Spleen (tissue), 11 donors: ENCODE results near the gene KRT78. TPM values are rescaled to one million over a fixed set of nuclear protein-coding genes. Genes with fewer than 3 reads are reported as not detected.
A peak's percentile ranks its signal among the peaks of the same experiment; 100 is the strongest.

Experiments
- DNase-seq: peaks from one replicate; pipeline ENCODE4 v3.0.0-alpha.2; 2020
- H3K27ac ChIP-seq, 8 donors: fragments of 200-600 bp; sonication (generic) in 7 of 8; 1 replicate in 4 of 8; 2 replicates in 4 of 8; pipeline versions ENCODE4 v1.5.0 to v1.8.0; 2016 to 2021; ENCODE audit warnings: inconsistent platforms in 4 of 8, mild to moderate bottlenecking in 4 of 8, moderate library complexity in 1 of 8
- H3K27me3 ChIP-seq, 7 donors: fragments of 200-600 bp; sonication (generic) in 6 of 7; replicated peaks in 1 of 7; 1 replicate in 4 of 7; 2 replicates in 3 of 7; pipeline versions ENCODE4 v1.5.0 to v1.8.0; 2016 to 2021; ENCODE audit warnings: inconsistent platforms in 3 of 7, mild to moderate bottlenecking in 1 of 7
- H3K36me3 ChIP-seq, 6 donors: fragments of 200-600 bp; sonication (generic) in 5 of 6; 1 replicate in 4 of 6; 2 replicates in 2 of 6; pipeline versions ENCODE4 v1.5.0 to v1.8.0; 2016 to 2021; ENCODE audit warnings: inconsistent platforms in 2 of 6
- H3K4me1 ChIP-seq, 6 donors: fragments of 200-600 bp; sonication (generic) in 5 of 6; 1 replicate in 3 of 6; 2 replicates in 3 of 6; pipeline versions ENCODE4 v1.5.0 to v1.8.0; 2016 to 2021; ENCODE audit warnings: inconsistent platforms in 3 of 6
- H3K4me3 ChIP-seq, 8 donors: fragments of 200-600 bp; sonication (generic) in 7 of 8; 1 replicate in 4 of 8; 2 replicates in 4 of 8; pipeline versions ENCODE4 v1.5.0 to v1.8.0; 2016 to 2021; ENCODE audit warnings: inconsistent platforms in 4 of 8, mild to moderate bottlenecking in 4 of 8, moderate library complexity in 2 of 8
- H3K9me3 ChIP-seq, 8 donors: fragments of 200-600 bp; sonication (generic) in 7 of 8; 1 replicate in 4 of 8; 2 replicates in 4 of 8; pipeline versions ENCODE4 v1.5.0 to v1.8.0; 2016 to 2021; ENCODE audit warnings: inconsistent platforms in 4 of 8
- CTCF ChIP-seq, 11 experiments: fragments of 200-600 bp in 7 of 11; fragments of 450-650 bp in 4 of 11; sonication (generic) in 4 of 11; IDR thresholded peaks in 8 of 11; conservative IDR thresholded peaks in 3 of 11; 1 replicate in 7 of 11; 2 replicates in 4 of 11; pipeline versions ENCODE4 v1.4.0 to v1.8.0; 2016 to 2021; ENCODE audit warnings: antibody characterized with exemption in 11 of 11, inconsistent platforms in 4 of 11, mild to moderate bottlenecking in 1 of 11
- POLR2A ChIP-seq, 3 donors: fragments of 450-650 bp; IDR thresholded peaks; one replicate each; pipeline ENCODE4 v1.5.1; 2017; ENCODE audit warnings: antibody characterized with exemption in 3 of 3, mild to moderate bottlenecking in 1 of 3
- POLR2AphosphoS5 ChIP-seq, 3 donors: sonication (generic); formaldehyde crosslinking; IDR thresholded peaks; one replicate each; pipeline ENCODE4 v1.5.1; 2017; ENCODE audit warnings: antibody characterized with exemption in 3 of 3
- WGBS, 5 donors: extraction: QIAGEN DNeasy Blood & Tissue Kit in 3 of 5; methylation state at CpG; one replicate each; pipeline versions ENCODE4 v1.1.5 to v1.1.7; 2013 to 2018; 5-methylcytosine and 5-hydroxymethylcytosine counted together
- intact Hi-C: fragments of 100-400 bp; cut with DNase I; formaldehyde crosslinking; loops from one replicate; pipeline ENCODE4 v1.15.0; 2023; ENCODE audit warnings: low total_unique reads
- polyA plus RNA-seq, 3 donors: library from polyadenylated mRNA; stranded (reverse); fragments of 200-250 nt; gene quantifications; one replicate each; pipeline ENCODE4 v1.2.1, GENCODE V29; 2013
- total RNA-seq, 7 donors: library from RNA; depleted of rRNA in 3 of 7; stranded (reverse); fragments of >200 nt in 3 of 7; fragmentation: NEBNext Ultra II Directional in 4 of 7; extraction: Animal tissue kit (Norgen Biotek cat#: 25700) in 4 of 7; gene quantifications; one replicate each; pipeline versions ENCODE4 v1.1.0 to v1.2.1, GENCODE V29; 2016 to 2021
- donor health status: healthy with polysubstance abuse.
- donor health status: DM: no; HTN: no; CAD: no; lungs with moderate emphysema.
- donor health status: DM: no; HTN: no; CAD: no.
- donor health status: Bipolar disorder and iron deficiency.
- donor health status: healthy.
- donor health status: DM: no; HTN: no; CAD: no.
- donor health status: DM: yes; HTN: yes; CAD: no.

Gene KRT78
- total and polyA plus RNA-seq, 10 donors: 0.24 to 0.83 TPM; not detected in 8

- TF ChIP-seq POLR2A (IDR thresholded peaks at IDR 0.05) (no peak), CTCF (IDR thresholded peaks at IDR 0.05 in 8 of 11, conservative IDR thresholded peaks at IDR 0.05 in 3 of 11) (no peak), POLR2AphosphoS5 (IDR thresholded peaks at IDR 0.05) (no peak)
- Histone ChIP-seq H3K36me3 (no peaks in the 10 kb centered on the region), H3K27me3 (peaks cover 0 to 40% (median 0%) of the 10 kb centered on the region in 7 donors), H3K27ac (no peak overlapping the region), H3K4me1 (peaks cover 0 to 14% (median 0%) of the 10 kb centered on the region in 6 donors), H3K4me3 (no peak overlapping the region), H3K9me3 (no peaks in the 10 kb centered on the region)
- DNase-seq: peak; percentile 58
- intact Hi-C loops: no loop called here
- 55 to 67% (median 62%) methylated on average over 12 to 14 of the region's 14 CpGs for WGBS, 5 donors
These were observed 10.0 kb downstream of the KRT78 start for GRCh38 chr12:52838609-52839435.

- intact Hi-C loops: no loop called here
- Histone ChIP-seq H3K27me3 (peaks cover 0 to 40% (median 0%) of the 10 kb centered on the region in 7 donors), H3K36me3 (no peaks in the 10 kb centered on the region), H3K4me1 (peaks cover 0 to 14% (median 0%) of the 10 kb centered on the region in 6 donors), H3K9me3 (no peaks in the 10 kb centered on the region), H3K4me3 (no peak overlapping the region), H3K27ac (no peak overlapping the region)
- TF ChIP-seq POLR2A (IDR thresholded peaks at IDR 0.05) (no peak), POLR2AphosphoS5 (IDR thresholded peaks at IDR 0.05) (no peak), CTCF (IDR thresholded peaks at IDR 0.05 in 8 of 11, conservative IDR thresholded peaks at IDR 0.05 in 3 of 11) (no peak)
- WGBS, 5 donors: 79 to 87% (median 84%) methylated on average over 6 of the region's 6 CpGs
- peak; percentile 22 for DNase-seq
These were observed 10.8 kb downstream of the KRT78 start for GRCh38 chr12:52837781-52838608.

GRCh38 chr12:52837413-52837741, 11.4 kb downstream of the KRT78 start:
- no peaks in the 10 kb centered on the region for H3K36me3 ChIP-seq
- intact Hi-C loops: no loop called here
- H3K27me3 ChIP-seq: peaks cover 0 to 40% (median 0%) of the 10 kb centered on the region in 7 donors
- peak; percentile 36 for DNase-seq
- no peak for TF ChIP-seq POLR2A (IDR thresholded peaks at IDR 0.05)
- no peak for TF ChIP-seq POLR2AphosphoS5 (IDR thresholded peaks at IDR 0.05)
- TF ChIP-seq CTCF (IDR thresholded peaks at IDR 0.05 in 8 of 11, conservative IDR thresholded peaks at IDR 0.05 in 3 of 11): no peak
- peaks cover 0 to 14% (median 0%) of the 10 kb centered on the region in 6 donors for H3K4me1 ChIP-seq
- no peaks in the 10 kb centered on the region for H3K9me3 ChIP-seq
- no peak overlapping the region for H3K4me3 ChIP-seq
- WGBS, 5 donors: 69 to 87% (median 84%) methylated on average over 9 of the region's 9 CpGs
- H3K27ac ChIP-seq: no peak overlapping the region
